Pancreas (tissue), 10 donors: Measurements from ENCODE around the gene P2RY14. TPM values are rescaled to one million over a fixed set of nuclear protein-coding genes. Genes with fewer than 3 reads are reported as not detected.

Experiments used
- ATAC-seq, 4 donors: fragments of 200-7000 bp; cut with Tn5 transposase; one replicate each; pipeline versions ENCODE4 v1.8.0 to v1.9.1; 2020; ENCODE audit warnings: mild to moderate bottlenecking in 4 of 4, moderate library complexity in 4 of 4
- DNase-seq, 6 donors: peaks; one replicate each; pipeline ENCODE4 v3.0.0-alpha.2; 2020
- FAIRE-seq: peaks from 2 replicates; lab custom pipeline; 2012; peaks lifted over from hg19 to GRCh38; lab: Jason Lieb, UNC
- H3K27ac ChIP-seq, 4 donors: fragments of 200-600 bp; sonication (generic); 1 replicate in 3 of 4; 2 replicates in 1 of 4; pipeline versions ENCODE4 v1.5.0 to v1.8.0; 2020
- H3K27me3 ChIP-seq, 4 donors: fragments of 200-600 bp; one replicate each; pipeline ENCODE4 v1.8.0; 2021
- H3K36me3 ChIP-seq, 3 donors: fragments of 200-600 bp; sonication (generic) in 1 of 3; one replicate each; pipeline versions ENCODE4 v1.5.0 to v1.8.0; 2020 to 2021
- H3K4me1 ChIP-seq, 3 donors: fragments of 200-600 bp; one replicate each; pipeline ENCODE4 v1.8.0; 2021
- H3K4me3 ChIP-seq, 4 donors: fragments of 200-600 bp; sonication (generic) in 2 of 4; one replicate each; pipeline versions ENCODE4 v1.5.0 to v1.8.0; 2020 to 2021
- H3K9me3 ChIP-seq, 4 donors: fragments of 200-600 bp; one replicate each; pipeline ENCODE4 v1.8.0; 2021
- WGBS, 2 donors: extraction: QIAGEN DNeasy Blood & Tissue Kit; methylation state at CpG; one replicate each; pipeline ENCODE4 v1.1.7; 2013; 5-methylcytosine and 5-hydroxymethylcytosine counted together
- intact Hi-C, 3 donors: fragments of 100-400 bp; cut with DNase I; formaldehyde crosslinking; loops; one replicate each; pipeline versions ENCODE4 v1.11.1 to v1.14.2; 2022
- polyA plus RNA-seq, 2 donors: library from polyadenylated mRNA; stranded (reverse); fragments of 200-250 nt; gene quantifications; one replicate each; pipeline ENCODE4 v1.2.3, GENCODE V29; 2013
- total RNA-seq, 6 donors: library from RNA; stranded (reverse); fragmentation: NEBNext Ultra II Directional in 4 of 6; extraction: Animal tissue kit (Norgen Biotek cat#: 25700) in 4 of 6; gene quantifications; one replicate each; pipeline versions ENCODE4 v1.2.1 to v1.2.4, GENCODE V29; 2021 to 2023
- TF ChIP-seq, protein P1 (sequence below), 4 donors: fragments of 200-600 bp; sonication (generic) in 3 of 4; IDR thresholded peaks; one replicate each; pipeline versions ENCODE4 v1.5.0 to v1.8.0; 2021; ENCODE audit warnings: antibody characterized with exemption in 4 of 4
- donor health status: healthy with polysubstance abuse.
- donor health status: DM: no; HTN: no; CAD: no; lungs with moderate emphysema.
- donor health status: DM: no; HTN: no; CAD: no.
- donor health status: control.
- donor health status: control.
- donor health status: Bipolar disorder and iron deficiency.
- donor health status: DM: yes; HTN: yes; CAD: no.
- donor health status: DM: no; HTN: no; CAD: no.
- donor health status: DM: no; HTN: no; CAD: no.
- donor health status: DM: yes; HTN: yes; CAD: no.

The P2RY14 gene
- total and polyA plus RNA-seq, 8 donors, result 0.08 to 0.47 (median 0.11) TPM

DNA sequence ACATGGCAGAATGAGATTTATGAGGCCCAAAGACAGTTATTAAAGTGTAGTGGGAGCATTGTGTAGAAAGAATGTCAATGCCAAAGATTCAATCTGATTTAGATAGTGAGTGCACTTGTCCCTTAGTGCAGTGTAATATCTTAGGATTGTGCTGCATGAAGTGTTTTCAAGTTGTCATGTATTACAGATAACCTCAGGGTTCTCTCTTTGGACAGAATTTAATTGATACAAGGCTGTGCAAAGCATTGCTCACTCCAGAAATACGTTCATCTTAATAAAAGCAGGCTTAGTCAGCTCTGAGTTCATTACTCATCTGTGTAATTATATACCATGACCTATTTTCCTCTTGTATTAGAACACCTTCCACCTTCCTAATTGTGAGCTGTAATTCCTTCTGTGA, 59.3 kb downstream of the P2RY14 start:
- H3K4me1 ChIP-seq, result no peaks in the 10 kb centered on the region
- H3K36me3 ChIP-seq, result no peaks in the 10 kb centered on the region
- no peak for DNase-seq
- intact Hi-C loops, result no loop called here
- H3K4me3 ChIP-seq, result no peak overlapping the region
- TF ChIP-seq, protein P1, sequence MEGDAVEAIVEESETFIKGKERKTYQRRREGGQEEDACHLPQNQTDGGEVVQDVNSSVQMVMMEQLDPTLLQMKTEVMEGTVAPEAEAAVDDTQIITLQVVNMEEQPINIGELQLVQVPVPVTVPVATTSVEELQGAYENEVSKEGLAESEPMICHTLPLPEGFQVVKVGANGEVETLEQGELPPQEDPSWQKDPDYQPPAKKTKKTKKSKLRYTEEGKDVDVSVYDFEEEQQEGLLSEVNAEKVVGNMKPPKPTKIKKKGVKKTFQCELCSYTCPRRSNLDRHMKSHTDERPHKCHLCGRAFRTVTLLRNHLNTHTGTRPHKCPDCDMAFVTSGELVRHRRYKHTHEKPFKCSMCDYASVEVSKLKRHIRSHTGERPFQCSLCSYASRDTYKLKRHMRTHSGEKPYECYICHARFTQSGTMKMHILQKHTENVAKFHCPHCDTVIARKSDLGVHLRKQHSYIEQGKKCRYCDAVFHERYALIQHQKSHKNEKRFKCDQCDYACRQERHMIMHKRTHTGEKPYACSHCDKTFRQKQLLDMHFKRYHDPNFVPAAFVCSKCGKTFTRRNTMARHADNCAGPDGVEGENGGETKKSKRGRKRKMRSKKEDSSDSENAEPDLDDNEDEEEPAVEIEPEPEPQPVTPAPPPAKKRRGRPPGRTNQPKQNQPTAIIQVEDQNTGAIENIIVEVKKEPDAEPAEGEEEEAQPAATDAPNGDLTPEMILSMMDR (IDR thresholded peaks at IDR 0.05), result no peak
- H3K27ac ChIP-seq, result no peak overlapping the region
- H3K27me3 ChIP-seq, result no peaks in the 10 kb centered on the region
- no peak for ATAC-seq
- no peaks in the 10 kb centered on the region for H3K9me3 ChIP-seq
- 40 to 53% methylated on average over 1 of the region's 1 CpG for WGBS, 2 donors
- FAIRE-seq, result no peak

- FAIRE-seq (no peak), ATAC-seq (no peak), DNase-seq (no peak)
- no peaks in the 10 kb centered on the region for H3K36me3 ChIP-seq
- H3K27me3 ChIP-seq, result no peaks in the 10 kb centered on the region
- 23 to 31% methylated on average over 1 of the region's 1 CpG for WGBS, 2 donors
- intact Hi-C loops, result no loop called here
- no peak overlapping the region for H3K4me3 ChIP-seq
- no peaks in the 10 kb centered on the region for H3K9me3 ChIP-seq
- TF ChIP-seq, protein P1 (IDR thresholded peaks at IDR 0.05), result no peak
- H3K4me1 ChIP-seq, result no peaks in the 10 kb centered on the region
- H3K27ac ChIP-seq, result no peak overlapping the region
Measured at GRCh38 chr3:151218136-151218535, 60.2 kb downstream of the P2RY14 start.

DNA sequence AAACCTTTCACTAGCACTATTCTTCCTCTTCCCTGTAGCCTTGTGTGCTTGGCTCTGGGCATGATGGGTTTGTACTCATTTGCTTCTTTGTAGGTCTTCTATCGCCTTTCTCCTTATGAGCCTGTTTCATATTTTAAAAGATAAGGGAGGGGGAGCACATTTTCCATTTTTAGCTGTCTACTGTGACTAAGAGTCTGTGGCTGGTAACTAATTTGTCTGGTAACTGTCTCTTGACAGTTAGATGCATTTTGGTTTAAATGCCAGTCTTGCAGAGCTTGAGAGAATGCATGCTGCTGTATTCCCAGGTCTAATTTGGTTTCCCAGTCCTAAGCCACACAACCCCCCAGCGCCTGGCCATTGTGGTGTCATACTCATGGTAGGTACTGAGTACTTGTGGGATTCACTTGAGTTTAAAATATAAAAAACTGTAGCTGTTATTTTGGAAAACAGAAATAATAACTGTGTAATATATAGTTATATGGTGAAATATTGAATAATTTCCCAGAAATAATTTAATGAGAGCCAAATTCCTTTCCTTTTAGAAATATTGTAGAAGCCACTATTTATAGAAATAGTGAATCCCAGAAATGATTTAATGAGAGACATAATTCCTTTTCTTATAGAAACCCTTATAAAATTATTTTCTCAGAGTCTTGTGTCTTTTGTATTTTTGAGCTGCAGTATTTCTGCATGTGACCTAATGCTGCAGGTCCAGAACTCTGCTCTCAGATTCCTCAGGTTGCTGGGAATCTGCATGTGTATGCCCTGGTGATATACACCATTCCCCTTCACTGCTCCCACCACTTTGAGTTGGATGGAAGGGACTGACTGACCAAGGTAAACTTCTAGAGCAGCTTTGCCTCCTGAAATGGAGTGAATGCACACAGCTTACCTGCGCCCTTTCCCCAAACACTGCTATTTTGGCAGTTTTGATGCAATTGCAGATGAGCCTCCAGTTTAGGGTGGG, 61.4 kb downstream of the P2RY14 start:
- TF ChIP-seq, protein P1 (IDR thresholded peaks at IDR 0.05), result no peak
- intact Hi-C loops, result no loop called here
- no peaks in the 10 kb centered on the region for H3K36me3 ChIP-seq
- no peaks in the 10 kb centered on the region for H3K4me1 ChIP-seq
- H3K4me3 ChIP-seq, result no peak overlapping the region
- no peak overlapping the region for H3K27ac ChIP-seq
- FAIRE-seq (no peak), ATAC-seq (no peak), DNase-seq (no peak)
- WGBS, 2 donors, result 87 to 89% methylated on average over 3 of the region's 3 CpGs
- no peaks in the 10 kb centered on the region for H3K27me3 ChIP-seq
- no peaks in the 10 kb centered on the region for H3K9me3 ChIP-seq

DNA sequence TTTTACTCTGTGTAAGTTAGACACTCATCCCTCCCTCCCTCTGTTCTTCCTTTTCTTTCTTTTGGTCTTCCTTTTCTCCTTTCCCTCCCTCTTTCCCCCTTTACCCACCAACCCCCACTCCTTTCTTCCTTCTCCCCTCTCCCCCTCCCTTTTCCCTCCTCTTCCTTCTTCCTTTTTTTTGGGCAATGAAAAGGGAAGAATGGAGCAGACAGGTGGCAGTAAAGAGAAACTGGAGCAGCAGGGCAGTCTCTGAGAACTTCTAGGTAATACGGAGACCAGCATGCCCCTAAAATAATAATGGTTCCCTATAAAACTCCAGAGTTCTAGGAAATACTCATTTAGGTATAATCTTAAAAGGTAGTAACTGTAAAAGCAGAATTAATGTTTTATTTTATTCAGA, 63.9 kb downstream of the P2RY14 start:
- 67 to 83% methylated on average over 1 of the region's 1 CpG for WGBS, 2 donors
- Histone ChIP-seq H3K4me1 (peaks cover 0 to 3% (median 0%) of the 10 kb centered on the region in 3 donors), H3K27me3 (no peaks in the 10 kb centered on the region), H3K36me3 (no peaks in the 10 kb centered on the region), H3K27ac (no peak overlapping the region), H3K9me3 (no peaks in the 10 kb centered on the region), H3K4me3 (no peak overlapping the region)
- intact Hi-C loops, result no loop called here
- FAIRE-seq (no peak), DNase-seq (no peak), ATAC-seq (no peak)
- TF ChIP-seq, protein P1 (IDR thresholded peaks at IDR 0.05), result no peak

DNA sequence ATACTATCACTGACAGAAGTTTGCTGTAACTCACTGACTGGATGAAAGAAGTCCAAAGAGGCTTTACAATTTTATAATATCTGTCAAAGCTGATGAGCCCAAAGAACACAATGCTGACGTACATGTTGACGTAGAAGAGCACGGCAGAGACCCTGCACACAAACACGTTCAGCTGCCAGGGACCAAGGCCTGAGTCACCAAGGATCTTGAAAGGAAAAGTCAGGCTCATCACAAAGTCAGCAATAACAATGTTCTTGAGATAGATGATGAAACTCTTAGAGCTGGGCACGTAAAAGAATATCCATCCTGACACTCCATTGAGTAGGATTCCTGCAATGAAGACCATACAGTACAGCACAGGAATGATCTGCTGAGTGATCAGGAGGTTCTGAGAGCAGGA, 64.5 kb downstream of the P2RY14 start:
- H3K9me3 ChIP-seq, result no peaks in the 10 kb centered on the region
- peaks cover 0 to 3% (median 0%) of the 10 kb centered on the region in 3 donors for H3K4me1 ChIP-seq
- intact Hi-C loops, result no loop called here
- ATAC-seq, result no peak
- TF ChIP-seq, protein P1 (IDR thresholded peaks at IDR 0.05), result no peak
- no peak overlapping the region for H3K27ac ChIP-seq
- no peaks in the 10 kb centered on the region for H3K27me3 ChIP-seq
- no peaks in the 10 kb centered on the region for H3K36me3 ChIP-seq
- FAIRE-seq, result no peak
- no peak overlapping the region for H3K4me3 ChIP-seq
- no peak for DNase-seq
- WGBS, 2 donors, result 89 to 92% methylated on average over 5 of the region's 5 CpGs
